GM19240 (cell line): ENCODE data around the gene TSPAN2.

ENCODE experiments used
- DNase-seq: peaks from one replicate; pipeline ENCODE4 v3.0.0; 2011; ENCODE audit warnings: low spot score; ENCODE audit not compliant: insufficient read length

Gene TSPAN2

GRCh38 chr1:115089420-115090185, at the start of gene TSPAN2:
TSPAN2 (minus strand) TSS chr1:115089503; CDS start chr1:115089432, 71 bp downstream.
- DNase-seq, result no peak

- peak; percentile 58 for DNase-seq
Measured at GRCh38 chr1:115138973-115139372, 49.7 kb upstream of the TSPAN2 start.

GRCh38 chr1:115138271-115138670, 49.0 kb upstream of the TSPAN2 start:
- DNase-seq, result no peak

GRCh38 chr1:115137191-115137590, 47.9 kb upstream of the TSPAN2 start:
- no peak for DNase-seq

- DNase-seq, result no peak
Measured at GRCh38 chr1:115136706-115137105, 47.4 kb upstream of the TSPAN2 start.

- no peak for DNase-seq
Measured at GRCh38 chr1:115136106-115136505, 46.8 kb upstream of the TSPAN2 start.

DNA sequence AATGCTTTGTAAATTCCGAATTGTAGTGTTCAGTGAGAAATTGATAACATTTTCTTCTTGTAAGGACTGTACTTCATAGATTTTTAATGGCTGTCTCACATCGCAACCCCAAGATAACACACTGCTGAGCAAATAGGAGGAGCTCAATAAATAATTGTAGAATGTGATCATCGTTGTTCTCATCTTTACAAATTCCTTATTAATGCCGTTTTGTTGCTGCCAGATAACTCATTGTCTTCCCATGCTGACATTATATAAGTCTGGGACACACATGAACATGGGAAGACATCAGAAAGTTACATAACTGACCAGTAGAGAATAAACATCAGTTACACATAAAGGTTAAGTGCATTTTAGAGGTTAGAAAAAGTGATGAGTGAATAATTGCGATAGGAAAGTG, 46.4 kb upstream of the TSPAN2 start:
- no peak for DNase-seq

- DNase-seq, result no peak
Measured at GRCh38 chr1:115134850-115135480, 45.7 kb upstream of the TSPAN2 start.

DNA sequence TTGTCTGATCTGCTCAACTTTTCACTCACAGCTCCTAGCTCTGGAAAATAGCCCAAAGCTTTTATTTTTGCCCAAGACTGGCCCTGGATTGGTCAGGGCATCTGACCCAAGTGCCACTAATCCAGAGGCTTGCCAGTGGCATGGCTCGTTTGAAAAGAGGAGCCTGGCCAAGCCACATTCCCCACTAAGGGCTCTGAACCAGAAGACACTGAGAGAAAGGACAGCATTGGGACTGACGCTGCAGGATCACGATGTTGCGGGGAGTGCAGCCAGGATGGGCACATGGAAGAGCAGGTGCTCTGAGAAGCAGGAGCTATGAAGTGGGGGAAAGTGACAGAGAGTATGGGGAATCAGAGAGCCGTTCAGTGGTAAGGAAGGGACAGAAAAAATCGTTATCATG, 44.9 kb upstream of the TSPAN2 start:
- DNase-seq, result no peak

DNA sequence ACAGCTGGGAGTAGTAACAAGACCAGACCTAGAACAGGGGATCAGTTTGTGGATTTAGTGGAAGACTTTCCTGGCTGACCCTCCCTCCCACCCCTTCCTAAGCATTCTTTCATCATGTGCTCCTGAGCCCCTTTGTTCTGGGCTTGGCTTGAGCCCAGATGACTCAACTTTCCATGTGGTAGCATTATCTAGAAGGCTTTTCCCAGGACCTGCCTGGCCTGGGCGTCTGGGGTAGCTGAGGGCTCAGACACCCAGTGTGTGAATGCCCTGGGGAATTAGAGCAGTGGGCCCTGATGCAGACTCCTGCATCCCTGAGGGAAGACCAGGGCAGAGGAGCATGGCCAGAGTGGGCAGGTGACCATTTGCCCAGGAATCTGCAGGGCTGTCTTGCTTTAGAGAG, 44.1 kb upstream of the TSPAN2 start:
- DNase-seq, result no peak

GRCh38 chr1:115130786-115131185, 41.5 kb upstream of the TSPAN2 start:
- no peak for DNase-seq

DNA sequence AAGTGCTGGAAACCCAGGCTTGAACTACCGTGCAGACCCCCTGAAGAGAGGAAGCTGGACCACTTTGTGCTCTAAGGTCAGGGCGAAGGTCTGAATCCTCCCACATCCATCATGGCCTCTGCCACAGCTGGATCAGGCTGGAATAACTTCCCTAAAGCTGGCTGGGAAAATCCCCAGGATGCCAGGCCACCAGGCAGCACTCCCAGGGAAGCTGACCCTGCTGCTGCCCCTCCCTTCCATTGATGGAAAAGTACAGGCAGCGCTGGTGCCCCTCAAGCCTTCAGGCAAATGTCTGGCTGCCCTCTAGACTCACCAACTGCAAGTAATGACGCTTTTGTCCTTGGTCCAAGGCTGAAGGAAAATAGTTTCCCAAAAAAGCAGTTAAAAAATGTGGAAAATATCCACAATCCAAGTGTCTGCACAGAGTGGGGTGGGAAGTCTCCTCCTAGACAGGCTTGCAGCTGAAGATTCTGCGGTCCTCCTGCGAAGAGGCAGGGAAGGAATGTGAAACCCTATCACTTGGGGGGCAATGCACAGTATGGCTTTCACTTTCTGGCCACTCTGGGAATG, 39.9 kb upstream of the TSPAN2 start:
- no peak for DNase-seq

DNA sequence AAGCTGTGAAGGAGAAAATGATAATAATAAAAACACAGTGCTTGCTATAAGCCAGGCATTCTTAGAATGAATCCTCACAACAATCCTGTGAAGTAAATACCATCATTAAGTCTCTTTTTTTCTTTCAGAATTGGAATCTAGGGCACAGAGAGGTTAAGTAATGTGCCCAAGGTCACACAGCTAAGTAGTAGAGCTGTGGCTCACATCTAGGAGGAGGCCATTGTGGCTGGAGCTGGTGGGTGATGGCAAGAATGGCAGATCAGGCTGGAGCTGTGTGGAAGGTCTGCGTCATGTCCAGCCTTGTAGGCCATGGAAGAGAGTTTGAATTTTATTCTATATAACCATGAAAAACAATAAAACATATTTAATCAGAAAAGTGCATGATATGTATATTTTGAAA, 38.2 kb upstream of the TSPAN2 start:
- DNase-seq, result no peak

DNA sequence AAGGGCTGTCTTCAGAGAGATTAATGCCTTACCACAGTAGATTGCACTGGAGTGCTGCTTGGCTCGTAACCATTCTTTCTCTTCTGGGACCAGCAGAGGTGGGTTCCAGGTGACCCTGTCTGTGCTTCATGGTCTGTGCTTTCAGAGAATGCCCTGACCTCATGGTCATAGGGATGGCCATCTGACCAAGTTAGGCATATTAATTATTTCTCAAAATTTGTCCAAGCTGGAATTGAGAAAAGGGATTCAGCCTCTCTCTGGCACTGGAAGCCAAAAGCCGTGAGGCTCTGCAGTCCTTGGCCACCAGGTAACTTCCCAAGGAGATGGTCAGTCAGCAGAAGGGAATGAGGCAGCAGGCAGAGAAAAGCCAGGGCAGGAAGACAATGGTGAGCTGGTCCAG, 37.2 kb upstream of the TSPAN2 start:
- DNase-seq, result no peak

DNA sequence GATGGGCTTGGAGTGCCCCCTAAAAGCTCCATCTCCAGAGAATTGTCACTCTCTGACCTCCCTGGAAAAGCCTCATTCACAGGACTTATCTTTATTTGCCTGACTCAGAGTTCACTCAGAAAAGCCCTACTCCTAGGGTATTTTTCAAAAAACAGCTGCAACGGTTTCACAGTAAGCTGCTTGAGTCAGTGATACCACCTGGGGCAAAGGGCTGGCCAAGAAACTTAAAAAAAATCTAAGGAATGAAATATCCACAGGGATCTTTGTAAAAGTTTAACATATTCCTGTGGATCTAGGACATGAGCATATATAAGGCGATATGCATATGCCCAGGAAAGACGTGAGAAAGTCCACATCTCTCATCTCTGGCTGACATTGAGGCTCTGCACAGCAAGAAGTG, 33.8 kb upstream of the TSPAN2 start:
- no peak for DNase-seq

GRCh38 chr1:115121793-115122192, 32.5 kb upstream of the TSPAN2 start:
- no peak for DNase-seq

DNA sequence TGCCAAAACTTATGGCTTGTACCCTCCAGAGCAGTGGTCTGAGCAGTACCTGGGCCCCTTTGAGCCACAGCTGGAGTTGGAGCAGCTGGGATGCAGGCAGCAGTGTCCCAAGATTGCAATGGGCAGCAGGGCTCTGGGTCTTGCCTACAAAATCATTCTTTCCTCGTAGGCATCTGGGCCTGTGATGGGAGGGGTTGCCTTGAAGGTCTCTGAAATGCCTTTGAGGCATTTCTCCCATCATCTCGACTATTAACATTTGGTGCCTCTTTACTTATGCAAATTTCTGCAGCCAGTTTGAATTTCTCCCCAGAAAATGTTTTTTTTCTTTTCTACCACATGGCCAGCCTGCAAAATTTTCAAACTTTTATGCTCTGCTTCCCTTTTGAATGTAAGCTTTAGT, 31.0 kb upstream of the TSPAN2 start:
- DNase-seq, result no peak

DNA sequence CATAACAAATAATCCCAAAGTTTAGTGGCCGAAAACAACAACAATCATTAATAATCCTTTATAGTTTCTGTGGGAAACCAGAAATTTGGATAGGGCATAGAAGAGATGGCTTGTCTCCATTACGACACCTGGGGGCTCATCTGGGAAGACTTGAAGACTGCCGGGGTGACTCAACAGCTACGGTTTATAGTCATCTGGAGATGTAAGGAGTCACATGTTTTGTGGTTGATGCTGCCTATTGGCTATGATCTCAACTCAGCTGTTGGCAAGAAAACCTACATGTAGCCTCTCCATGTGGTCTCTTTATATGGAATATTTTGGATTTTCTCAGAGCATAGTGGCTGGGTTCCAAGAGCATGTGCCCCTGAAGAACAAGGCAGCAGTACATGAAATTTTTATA, 29.3 kb upstream of the TSPAN2 start:
- no peak for DNase-seq

DNA sequence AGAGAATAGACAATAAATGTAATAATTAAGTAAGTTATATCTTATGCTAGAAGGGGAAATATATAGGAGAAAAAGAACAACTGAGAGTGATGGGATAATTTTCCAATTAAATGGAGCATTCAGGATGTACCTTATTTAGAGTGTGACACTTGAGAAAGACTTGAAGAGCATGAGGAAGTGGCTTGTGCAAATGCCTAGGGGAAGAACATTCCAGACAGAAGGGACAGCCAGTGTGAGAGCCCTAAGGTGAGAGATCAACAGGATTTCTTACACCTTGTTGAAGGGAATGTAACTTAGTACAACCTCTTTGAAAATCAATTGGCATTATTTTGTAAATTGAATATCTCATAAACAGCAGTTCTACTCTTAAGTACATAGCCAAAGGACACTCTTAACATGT, 28.8 kb upstream of the TSPAN2 start:
- no peak for DNase-seq

DNA sequence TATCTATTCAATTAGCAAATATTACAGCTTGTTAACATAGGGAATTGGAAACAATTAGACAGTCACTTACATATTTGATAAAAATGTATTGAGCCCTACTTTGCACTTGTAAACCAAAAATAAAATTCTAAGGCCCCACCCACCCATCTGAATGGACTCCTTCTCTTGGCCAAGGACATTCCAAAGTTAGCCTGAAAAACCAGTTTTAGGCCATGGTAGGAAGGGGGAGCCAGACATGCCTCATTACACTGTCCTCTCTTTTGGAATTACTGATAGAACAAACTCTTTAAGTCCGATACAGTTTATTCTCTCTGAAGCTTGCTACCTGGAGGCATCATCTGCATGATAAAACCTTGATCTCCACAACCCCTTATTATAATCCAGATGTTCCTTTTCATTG, 28.0 kb upstream of the TSPAN2 start:
- DNase-seq, result no peak

DNA sequence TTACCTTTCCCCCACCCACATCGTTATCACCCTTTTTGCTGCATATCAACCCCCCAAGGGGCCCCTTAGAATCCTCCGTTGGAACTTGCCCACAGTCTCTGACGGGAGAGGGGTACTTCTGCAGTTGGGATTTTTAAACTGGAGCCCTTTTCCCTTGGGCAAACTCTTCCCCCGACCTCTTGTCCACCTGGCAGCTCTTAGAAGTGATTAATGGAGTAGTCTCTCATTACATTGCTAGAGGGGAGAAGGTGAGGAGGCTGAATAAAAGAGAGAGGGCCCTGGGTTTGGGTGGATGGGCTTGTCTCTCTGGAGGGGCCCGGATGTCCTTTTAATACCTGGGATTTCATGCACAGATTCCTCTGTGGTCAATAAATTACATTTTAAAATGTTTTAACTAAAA, 27.2 kb upstream of the TSPAN2 start:
- DNase-seq, result no peak

DNA sequence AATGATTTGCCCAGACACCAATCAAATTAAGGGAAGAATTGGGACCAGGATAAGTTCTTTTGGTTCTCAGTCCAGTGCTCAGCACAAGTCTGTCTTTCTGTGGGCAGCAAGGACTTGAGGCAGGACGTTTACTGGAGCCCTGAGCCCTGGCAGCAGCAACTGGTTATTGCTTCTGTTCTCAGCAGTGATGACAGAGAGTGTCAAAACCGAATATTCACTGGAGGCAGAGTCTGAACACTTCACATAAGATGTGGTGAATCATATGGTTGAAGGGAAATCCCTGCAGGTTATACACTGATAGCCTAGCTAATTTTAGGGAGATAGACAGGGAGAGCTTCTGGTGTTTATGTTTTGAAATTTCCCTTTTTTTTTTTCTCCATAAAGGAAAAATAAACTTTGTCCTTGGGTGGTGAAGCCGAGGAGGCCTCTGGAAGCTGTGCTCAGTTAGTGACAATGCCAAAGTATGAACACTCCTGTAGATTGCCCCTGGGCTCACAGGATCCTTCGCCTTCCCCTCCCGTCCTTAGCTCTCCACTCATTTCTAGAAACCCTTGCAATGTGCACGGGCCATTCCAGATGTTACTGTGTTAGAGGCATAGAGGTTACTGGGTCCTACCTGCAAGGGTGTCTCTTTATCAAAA, 26.3 kb upstream of the TSPAN2 start:
- no peak for DNase-seq
